HCT116 (cell line): ENCODE data around the gene SERPINI1. TPM values are rescaled to one million over a fixed set of nuclear protein-coding genes. Genes with fewer than 3 reads are reported as not detected.

ENCODE experiments used
- ATAC-seq: fragments of 200-7000 bp; cut with Tn5 transposase; 2 replicates; pipeline ENCODE4 v1.9.1; 2020; ENCODE audit warnings: mild to moderate bottlenecking, moderate library complexity
- BruUV-seq: library from RNA; stranded (reverse); fragments of 400-500 nt; replicated peaks from 2 replicates; lab custom pipeline; 2021; lab: Mats Ljungman, UMichigan
- CTCF ChIA-PET: fragments of 300-600 bp; sonication (Branson Sonifier 250); formaldehyde crosslinking; loops from one replicate; lab custom pipeline; 2021; ENCODE audit warnings: antibody characterized with exemption; lab: Charles Lee
- POLR2A ChIA-PET: fragments of 300-600, 350-600 bp; sonication (Branson Sonifier 250); formaldehyde crosslinking; loops from one replicate; lab custom pipeline; 2021; ENCODE audit warnings: antibody characterized with exemption; lab: Charles Lee
- RAD21 ChIA-PET, 2 experiments: fragments of 300-600 bp; sonication (Branson Sonifier 250); formaldehyde crosslinking; loops; one replicate each; lab custom pipeline; 2023; ENCODE audit warnings: low total read pairs in 2 of 2; ENCODE audit not compliant: uncharacterized antibody in 2 of 2, unreplicated experiment in 2 of 2, low non-redundant PET in 1 of 2; lab: Charles Lee
- DNase-seq: peaks from one replicate; pipeline ENCODE4 v3.0.0-alpha.2; 2010; ENCODE audit warnings: low read depth, low spot score
- H2AFZ ChIP-seq: fragments of 200-600 bp; shearing (Covaris generic), sonication (generic); 2 replicates; pipeline ENCODE4 v1.6.1; 2017; ENCODE audit warnings: low read depth, mixed run types, mixed read lengths, antibody characterized with exemption, low read length; ENCODE audit not compliant: poor library complexity, severe bottlenecking
- H3K27ac ChIP-seq: 2 replicates; pipeline ENCODE4 v1.5.1; 2012; ENCODE audit warnings: low read depth, low read length
- H3K27me3 ChIP-seq: fragments of 200-600 bp; sonication (generic); 2 replicates; pipeline ENCODE4 v1.6.1; 2016; ENCODE audit warnings: mixed run types, low read length, mixed read lengths; ENCODE audit not compliant: insufficient read depth
- H3K36me3 ChIP-seq, 2 experiments: fragments of 200-500 bp in 1 of 2; fragments of 200-600 bp in 1 of 2; sonication (Bioruptor generic) in 1 of 2; sonication (generic) in 1 of 2; 2 replicates each; pipeline versions ENCODE4 v1.5.1 to v1.6.1; 2014 to 2016; ENCODE audit warnings: low read length in 2 of 2, inconsistent platforms in 1 of 2, mixed read lengths in 1 of 2, mixed run types in 1 of 2; ENCODE audit not compliant: insufficient read depth in 2 of 2, control insufficient read depth in 1 of 2
- H3K4me1 ChIP-seq, 2 experiments: fragments of 200-600 bp in 1 of 2; sonication (generic) in 1 of 2; 2 replicates each; pipeline versions ENCODE4 v1.5.1 to v1.6.1; 2012 to 2017; ENCODE audit warnings: low read length in 2 of 2, inconsistent platforms in 1 of 2, mild to moderate bottlenecking in 1 of 2, mixed read lengths in 1 of 2, mixed run types in 1 of 2, moderate library complexity in 1 of 2; ENCODE audit not compliant: insufficient read depth in 2 of 2, control insufficient read depth in 1 of 2
- H3K4me2 ChIP-seq: fragments of 200-600 bp; sonication (generic); 2 replicates; pipeline ENCODE4 v1.6.1; 2017; ENCODE audit warnings: mixed run types, low read length, mixed read lengths
- H3K4me3 ChIP-seq, 2 experiments: fragments of 200-600 bp in 1 of 2; sonication (generic) in 1 of 2; replicated peaks in 1 of 2; 2 replicates each; pipeline ENCODE4 v1.5.1; 2011 to 2016; ENCODE audit warnings: low read length in 2 of 2, control low read depth in 1 of 2, low read depth in 1 of 2, mild to moderate bottlenecking in 1 of 2, mixed read lengths in 1 of 2, mixed run types in 1 of 2
- H3K79me2 ChIP-seq: fragments of 200-600 bp; sonication (generic); 2 replicates; pipeline ENCODE4 v1.6.1; 2017; ENCODE audit warnings: mild to moderate bottlenecking, mixed run types, low read length, moderate library complexity, mixed read lengths; ENCODE audit not compliant: insufficient read depth
- H3K9ac ChIP-seq: fragments of 200-600 bp; sonication (generic); 2 replicates; pipeline ENCODE4 v1.6.1; 2016; ENCODE audit warnings: low read length, mixed read lengths
- H3K9me2 ChIP-seq: fragments of 200-600 bp; sonication (generic), shearing (Covaris generic); 2 replicates; pipeline ENCODE4 v1.6.1; 2017; ENCODE audit warnings: mixed run types, mild to moderate bottlenecking, moderate library complexity; ENCODE audit not compliant: insufficient read depth
- H3K9me3 ChIP-seq, 2 experiments: fragments of 200-500 bp in 1 of 2; fragments of 200-600 bp in 1 of 2; sonication (Bioruptor generic) in 1 of 2; sonication (generic) in 1 of 2; 2 replicates each; pipeline ENCODE4 v1.6.1; 2014 to 2017; ENCODE audit warnings: low read length in 2 of 2, mixed read lengths in 2 of 2, inconsistent platforms in 1 of 2, low read depth in 1 of 2, mild to moderate bottlenecking in 1 of 2, mixed run types in 1 of 2, moderate library complexity in 1 of 2; ENCODE audit not compliant: control insufficient read depth in 1 of 2, insufficient read depth in 1 of 2
- H4K20me1 ChIP-seq: fragments of 200-600 bp; sonication (generic), shearing (Covaris generic); 2 replicates; pipeline ENCODE4 v1.6.1; 2017; ENCODE audit warnings: mixed run types, mild to moderate bottlenecking, moderate library complexity; ENCODE audit not compliant: insufficient read depth
- ATF3 ChIP-seq: IDR thresholded peaks from 2 replicates; pipeline ENCODE4 v1.6.1; 2012
- EGR1 ChIP-seq: IDR thresholded peaks from 2 replicates; pipeline ENCODE4 v1.6.1; 2012; ENCODE audit warnings: low read depth
- EZH2 ChIP-seq: fragments of 200-600 bp; sonication (generic); IDR thresholded peaks from 2 replicates; pipeline ENCODE4 v1.6.1; 2017; ENCODE audit warnings: antibody characterized with exemption, mixed run types
- EZH2phosphoT487 ChIP-seq: fragments of 200-600 bp; IDR thresholded peaks from 2 replicates; pipeline ENCODE4 v1.6.1; 2018; ENCODE audit warnings: antibody characterized with exemption, borderline replicate concordance
- MAX ChIP-seq: IDR thresholded peaks from 2 replicates; pipeline ENCODE4 v1.6.1; 2012
- RAD21 ChIP-seq: IDR thresholded peaks from 2 replicates; pipeline ENCODE4 v1.6.1; 2012; ENCODE audit warnings: low read depth, mild to moderate bottlenecking
- SIN3A ChIP-seq: IDR thresholded peaks from 2 replicates; pipeline ENCODE4 v1.6.1; 2012; ENCODE audit warnings: low read depth
- SP1 ChIP-seq: IDR thresholded peaks from 2 replicates; pipeline ENCODE4 v1.6.1; 2012; ENCODE audit warnings: low read depth
- ZBTB33 ChIP-seq: IDR thresholded peaks from 2 replicates; pipeline ENCODE4 v1.6.1; 2011; ENCODE audit warnings: mild to moderate bottlenecking, low read length, moderate library complexity; ENCODE audit not compliant: insufficient replicate concordance; ENCODE audit errors: extremely low read depth
- intact Hi-C: fragments of 100-400 bp; cut with micrococcal nuclease; formaldehyde crosslinking; loops from 2 replicates; pipeline ENCODE4 v1.10.0; 2022
- total RNA-seq: library from RNA; stranded (reverse); gene quantifications from one replicate; pipeline ENCODE4 v1.2.1, GENCODE V29; 2021; ENCODE audit not compliant: unreplicated experiment
- TF ChIP-seq, protein P1 (sequence below), 3 experiments: fragments of 200-600 bp in 1 of 3; sonication (generic) in 1 of 3; IDR thresholded peaks in 2 of 3; conservative IDR thresholded peaks in 1 of 3; 2 replicates each; pipeline ENCODE4 v1.5.1; 2012 to 2017; ENCODE audit warnings: low read depth in 2 of 3, low read length in 2 of 3, antibody characterized with exemption in 1 of 3, borderline replicate concordance in 1 of 3, control low read depth in 1 of 3, mild to moderate bottlenecking in 1 of 3, mixed read lengths in 1 of 3, mixed run types in 1 of 3, moderate library complexity in 1 of 3; ENCODE audit not compliant: insufficient read depth in 1 of 3
- TF ChIP-seq, protein P2 (sequence below): IDR thresholded peaks from 2 replicates; pipeline ENCODE4 v1.6.1; 2012; ENCODE audit warnings: low read depth

SERPINI1 gene
- total RNA-seq, 1 experiment from 2014 or later, result 6.5 TPM

DNA sequence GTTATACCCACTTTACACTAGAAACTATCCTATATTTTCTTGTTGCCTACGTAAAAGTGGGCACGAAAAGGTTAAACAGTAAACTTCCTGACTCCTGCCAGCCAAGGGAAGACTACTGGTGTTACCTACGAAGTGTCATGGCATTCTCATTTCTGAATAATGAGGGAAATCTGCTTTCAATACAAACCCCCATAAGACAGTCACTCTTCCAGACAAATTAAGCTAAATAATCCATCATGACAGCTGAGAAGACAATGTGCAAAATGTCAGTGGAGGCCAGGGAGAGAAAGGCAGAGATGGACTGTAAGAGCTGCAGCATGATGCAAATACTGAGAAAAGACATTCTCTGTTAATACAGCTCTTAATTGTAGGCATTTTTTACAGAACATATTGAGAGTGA lies 136.5 kb downstream of the SERPINI1 start:
- ChIA-PET POLR2A (no interaction called here), CTCF (interaction anchor here (1.0 to 3.4 kb wide), 4 partner anchors 10 to 492 kb away, joined by 3 to 20 read pairs (median 4); partner anchors contain the start of gene ZBBX), RAD21 (no interaction called here)
- no peaks in the 10 kb centered on the region for H3K9me3 ChIP-seq
- no peaks in the 10 kb centered on the region for H3K9me2 ChIP-seq
- peaks cover 0 to 5% of the 10 kb centered on the region in 2 experiments; a peak in 2 of 4 replicates for H3K4me1 ChIP-seq
- H3K4me2 ChIP-seq, result no peak overlapping the region
- no peak overlapping the region for H3K9ac ChIP-seq
- H4K20me1 ChIP-seq, result no peaks in the 10 kb centered on the region
- no peaks in the 10 kb centered on the region for H3K27me3 ChIP-seq
- no peak for TF ChIP-seq ATF3
- no peak for TF ChIP-seq EGR1
- TF ChIP-seq, protein P1, sequence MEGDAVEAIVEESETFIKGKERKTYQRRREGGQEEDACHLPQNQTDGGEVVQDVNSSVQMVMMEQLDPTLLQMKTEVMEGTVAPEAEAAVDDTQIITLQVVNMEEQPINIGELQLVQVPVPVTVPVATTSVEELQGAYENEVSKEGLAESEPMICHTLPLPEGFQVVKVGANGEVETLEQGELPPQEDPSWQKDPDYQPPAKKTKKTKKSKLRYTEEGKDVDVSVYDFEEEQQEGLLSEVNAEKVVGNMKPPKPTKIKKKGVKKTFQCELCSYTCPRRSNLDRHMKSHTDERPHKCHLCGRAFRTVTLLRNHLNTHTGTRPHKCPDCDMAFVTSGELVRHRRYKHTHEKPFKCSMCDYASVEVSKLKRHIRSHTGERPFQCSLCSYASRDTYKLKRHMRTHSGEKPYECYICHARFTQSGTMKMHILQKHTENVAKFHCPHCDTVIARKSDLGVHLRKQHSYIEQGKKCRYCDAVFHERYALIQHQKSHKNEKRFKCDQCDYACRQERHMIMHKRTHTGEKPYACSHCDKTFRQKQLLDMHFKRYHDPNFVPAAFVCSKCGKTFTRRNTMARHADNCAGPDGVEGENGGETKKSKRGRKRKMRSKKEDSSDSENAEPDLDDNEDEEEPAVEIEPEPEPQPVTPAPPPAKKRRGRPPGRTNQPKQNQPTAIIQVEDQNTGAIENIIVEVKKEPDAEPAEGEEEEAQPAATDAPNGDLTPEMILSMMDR (IDR thresholded peaks at IDR 0.05 in 2 of 3, conservative IDR thresholded peaks at IDR 0.05 in 1 of 3; ENCODE audit: borderline replicate concordance in 1 of 3, insufficient read depth in 1 of 3, low read depth in 2 of 3, low read length in 2 of 3), result no peak
- no peak for TF ChIP-seq ZBTB33
- TF ChIP-seq SP1, result no peak
- no peak for TF ChIP-seq SIN3A
- TF ChIP-seq, protein P2, sequence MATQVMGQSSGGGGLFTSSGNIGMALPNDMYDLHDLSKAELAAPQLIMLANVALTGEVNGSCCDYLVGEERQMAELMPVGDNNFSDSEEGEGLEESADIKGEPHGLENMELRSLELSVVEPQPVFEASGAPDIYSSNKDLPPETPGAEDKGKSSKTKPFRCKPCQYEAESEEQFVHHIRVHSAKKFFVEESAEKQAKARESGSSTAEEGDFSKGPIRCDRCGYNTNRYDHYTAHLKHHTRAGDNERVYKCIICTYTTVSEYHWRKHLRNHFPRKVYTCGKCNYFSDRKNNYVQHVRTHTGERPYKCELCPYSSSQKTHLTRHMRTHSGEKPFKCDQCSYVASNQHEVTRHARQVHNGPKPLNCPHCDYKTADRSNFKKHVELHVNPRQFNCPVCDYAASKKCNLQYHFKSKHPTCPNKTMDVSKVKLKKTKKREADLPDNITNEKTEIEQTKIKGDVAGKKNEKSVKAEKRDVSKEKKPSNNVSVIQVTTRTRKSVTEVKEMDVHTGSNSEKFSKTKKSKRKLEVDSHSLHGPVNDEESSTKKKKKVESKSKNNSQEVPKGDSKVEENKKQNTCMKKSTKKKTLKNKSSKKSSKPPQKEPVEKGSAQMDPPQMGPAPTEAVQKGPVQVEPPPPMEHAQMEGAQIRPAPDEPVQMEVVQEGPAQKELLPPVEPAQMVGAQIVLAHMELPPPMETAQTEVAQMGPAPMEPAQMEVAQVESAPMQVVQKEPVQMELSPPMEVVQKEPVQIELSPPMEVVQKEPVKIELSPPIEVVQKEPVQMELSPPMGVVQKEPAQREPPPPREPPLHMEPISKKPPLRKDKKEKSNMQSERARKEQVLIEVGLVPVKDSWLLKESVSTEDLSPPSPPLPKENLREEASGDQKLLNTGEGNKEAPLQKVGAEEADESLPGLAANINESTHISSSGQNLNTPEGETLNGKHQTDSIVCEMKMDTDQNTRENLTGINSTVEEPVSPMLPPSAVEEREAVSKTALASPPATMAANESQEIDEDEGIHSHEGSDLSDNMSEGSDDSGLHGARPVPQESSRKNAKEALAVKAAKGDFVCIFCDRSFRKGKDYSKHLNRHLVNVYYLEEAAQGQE, result no peak
- TF ChIP-seq RAD21, result no peak
- no peak for TF ChIP-seq EZH2
- TF ChIP-seq MAX, result no peak
- no peak for TF ChIP-seq EZH2phosphoT487
- H3K79me2 ChIP-seq, result no peaks in the 10 kb centered on the region
- H2AFZ ChIP-seq, result no peak overlapping the region
- intact Hi-C loops, result no loop called here
- no peaks in the 10 kb centered on the region for H3K36me3 ChIP-seq
- no peak for ATAC-seq
- BruUV-seq, result no TSS peak
- no peak for DNase-seq
- no peak overlapping the region for H3K27ac ChIP-seq
- H3K4me3 ChIP-seq, result no peak overlapping the region
